ENCODE results near the gene ZNF26. TPM values are rescaled to one million over a fixed set of nuclear protein-coding genes. Genes with fewer than 3 reads are reported as not detected.

Gene ZNF26
- total RNA-seq, 1 donor from 2014 or later = 18.3 TPM

DNA sequence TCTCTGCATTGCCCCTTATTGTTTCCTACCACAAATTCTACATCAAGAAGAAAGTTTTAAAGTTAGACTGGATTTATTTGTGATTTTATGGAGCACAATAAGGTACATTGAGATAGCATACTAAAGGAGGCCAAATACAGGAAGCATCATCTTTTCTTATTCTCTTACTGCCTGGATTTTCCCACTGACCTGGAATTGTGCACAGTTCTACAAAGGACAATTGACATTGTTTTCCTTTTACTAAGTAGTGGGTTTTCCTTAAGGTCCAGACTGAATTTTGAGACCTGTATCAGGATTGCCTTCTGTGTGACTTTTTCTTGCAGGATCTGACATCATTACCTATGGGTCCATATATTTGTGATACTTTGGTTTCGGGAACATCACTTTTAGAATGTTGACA is 75.8 kb downstream of the ZNF26 start:
- H3K9me3 Mint-ChIP-seq = peaks cover 3% of the 10 kb centered on the region
- H3K4me1 Mint-ChIP-seq = no peaks in the 10 kb centered on the region
- peaks cover 35% of the 10 kb centered on the region for H3K36me3 Mint-ChIP-seq (ENCODE audit: low read depth)
- H3K27ac Mint-ChIP-seq = no peak overlapping the region
- intact Hi-C loops (cut with micrococcal nuclease) = no loop called here
- DNase-seq = no peak
- H3K27me3 Mint-ChIP-seq = no peaks in the 10 kb centered on the region
- H3K4me3 Mint-ChIP-seq = no peak overlapping the region

- no peak for DNase-seq
- intact Hi-C loops (cut with micrococcal nuclease) = no loop called here
- peaks cover 10% of the 10 kb centered on the region for H3K9me3 Mint-ChIP-seq
- no peak overlapping the region for H3K4me3 Mint-ChIP-seq
- H3K36me3 Mint-ChIP-seq (ENCODE audit: low read depth) = peaks cover 18% of the 10 kb centered on the region
- no peak overlapping the region for H3K27ac Mint-ChIP-seq
- H3K4me1 Mint-ChIP-seq = no peaks in the 10 kb centered on the region
- H3K27me3 Mint-ChIP-seq = no peaks in the 10 kb centered on the region
These were observed 77.4 kb downstream of the ZNF26 start for GRCh38 chr12:133063556-133063955.

GRCh38 chr12:133073836-133074235 is 87.7 kb downstream of the ZNF26 start:
- no peak overlapping the region for H3K27ac Mint-ChIP-seq
- peaks cover 25% of the 10 kb centered on the region for H3K9me3 Mint-ChIP-seq
- intact Hi-C loops (cut with micrococcal nuclease) = no loop called here

More at GRCh38 chr12:133073836-133074235, 87.7 kb downstream of the ZNF26 start:
- no peaks in the 10 kb centered on the region for H3K27me3 Mint-ChIP-seq
- no peak overlapping the region for H3K4me3 Mint-ChIP-seq
- H3K4me1 Mint-ChIP-seq = no peaks in the 10 kb centered on the region
- no peak for DNase-seq
- peaks cover 5% of the 10 kb centered on the region for H3K36me3 Mint-ChIP-seq (ENCODE audit: low read depth)

Other genes starting within 250 kb of the ZNF26 start
- 137 and 155 TPM in 2 replicates for gene ANKLE2, start 224.5 kb upstream of the ZNF26 start, total RNA-seq
- 67.6 and 68.1 TPM in 2 replicates for gene GOLGA3, start 157.5 kb upstream of the ZNF26 start, total RNA-seq
- gene CHFR, start 98.8 kb upstream of the ZNF26 start, total RNA-seq = 52.9 and 60.7 TPM in 2 replicates
- 6.6 and 7.6 TPM in 2 replicates for gene ZNF605, start 30.1 kb upstream of the ZNF26 start, total RNA-seq
- gene ZNF84, start 51.1 kb downstream of the ZNF26 start, total RNA-seq = 20.1 and 23.1 TPM in 2 replicates
- 12.7 and 14.5 TPM in 2 replicates for gene ZNF140, start 94.6 kb downstream of the ZNF26 start, total RNA-seq
- 2.2 and 2.4 TPM in 2 replicates for gene ZNF891, start 143.9 kb downstream of the ZNF26 start, total RNA-seq
- 3.3 and 4.2 TPM in 2 replicates for gene ZNF10, start 144.3 kb downstream of the ZNF26 start, total RNA-seq
- gene ZNF268, start 195.1 kb downstream of the ZNF26 start, total RNA-seq = 17.2 and 19.4 TPM in 2 replicates
- gene ANHX, start 249.5 kb downstream of the ZNF26 start, total RNA-seq = not detected in 2 replicates